ENCODE measurements around the gene KCNH1.
"Not testable (repeated sequence)": the region's sequence is repeated elsewhere in the genome, so short reads cannot be mapped to it uniquely, and the experiment has no call there.

The KCNH1 gene

GRCh38 chr1:211009944-211010343 is 124.0 kb downstream of the KCNH1 start:
- no peak for TF ChIP-seq CTCF (IDR thresholded peaks at IDR 0.05; ENCODE audit: extremely low read depth, missing control alignments)
- DNase-seq (ENCODE audit: low spot score), result no peak

GRCh38 chr1:211007830-211008229 is 126.1 kb downstream of the KCNH1 start:
- DNase-seq (ENCODE audit: low spot score), result no peak
- no peak for TF ChIP-seq CTCF (IDR thresholded peaks at IDR 0.05; ENCODE audit: extremely low read depth, missing control alignments)

GRCh38 chr1:210995931-210996330 is 138.0 kb downstream of the KCNH1 start:
- DNase-seq (ENCODE audit: low spot score), result not testable (repeated sequence)

- DNase-seq (ENCODE audit: low spot score), result no peak
- TF ChIP-seq CTCF (IDR thresholded peaks at IDR 0.05; ENCODE audit: extremely low read depth, missing control alignments), result no peak
Measured at GRCh38 chr1:210992837-210993236, 141.1 kb downstream of the KCNH1 start.

GRCh38 chr1:210989905-210990304 is 144.0 kb downstream of the KCNH1 start:
- TF ChIP-seq CTCF (IDR thresholded peaks at IDR 0.05; ENCODE audit: extremely low read depth, missing control alignments), result no peak
- DNase-seq (ENCODE audit: low spot score), result no peak

GRCh38 chr1:210981490-210981889 is 152.5 kb downstream of the KCNH1 start:
- no peak for TF ChIP-seq CTCF (IDR thresholded peaks at IDR 0.05; ENCODE audit: extremely low read depth, missing control alignments)
- no peak for DNase-seq (ENCODE audit: low spot score)

GRCh38 chr1:210980082-210980481 is 153.9 kb downstream of the KCNH1 start:
- no peak for TF ChIP-seq CTCF (IDR thresholded peaks at IDR 0.05; ENCODE audit: extremely low read depth, missing control alignments)

GRCh38 chr1:210978974-210979354 is 155.0 kb downstream of the KCNH1 start:
- TF ChIP-seq CTCF (IDR thresholded peaks at IDR 0.05; ENCODE audit: extremely low read depth, missing control alignments), result no peak
- DNase-seq (ENCODE audit: low spot score), result no peak

More at GRCh38 chr1:210980082-210980481, 153.9 kb downstream of the KCNH1 start:
- DNase-seq (ENCODE audit: low spot score), result no peak
